ENCODE results near the gene CARS2. TPM values are rescaled to one million over a fixed set of nuclear protein-coding genes. Genes with fewer than 3 reads are reported as not detected.

Gene CARS2
- polyA plus RNA-seq, 1 donor (not counting 4 experiments of a cell fraction or from before 2014, with no cell fraction given), result 90.0 TPM

- H4K20me1 ChIP-seq (ENCODE audit: control insufficient read depth, extremely low read depth, insufficient read depth, low read length), result no peaks in the 10 kb centered on the region
- no peaks in the 10 kb centered on the region for H3K27me3 ChIP-seq (ENCODE audit: control insufficient read depth, extremely low read depth, insufficient read depth, low read length)
- TF ChIP-seq EZH2 (IDR thresholded peaks at IDR 0.05; ENCODE audit: low read length), result no peak
- DNase-seq (ENCODE audit: low read depth, low spot score), result no peak
- H3K9me1 ChIP-seq (ENCODE audit: control insufficient read depth, extremely low read depth, insufficient read depth, low read length), result peaks cover 2% of the 10 kb centered on the region
- H3K4me2 ChIP-seq (ENCODE audit: control insufficient read depth, extremely low read depth, insufficient read depth, low read depth, low read length), result no peak overlapping the region
- H3K4me1 ChIP-seq (ENCODE audit: control insufficient read depth, extremely low read depth, insufficient read depth, low read length), result no peaks in the 10 kb centered on the region
- H3K4me3 ChIP-seq (ENCODE audit: control insufficient read depth in 2 of 3, extremely low read depth in 1 of 3, insufficient read depth in 2 of 3, low read depth in 1 of 3, low read length in 3 of 3), result no peak overlapping the region
- H2AFZ ChIP-seq (ENCODE audit: control insufficient read depth, low read length), result no peak overlapping the region
- H3K9ac ChIP-seq (ENCODE audit: control insufficient read depth, extremely low read depth, insufficient read depth, low read length), result no peak overlapping the region
- no peak overlapping the region for H3K27ac ChIP-seq (ENCODE audit: control insufficient read depth, insufficient read depth, low read length)
- H3K36me3 ChIP-seq (ENCODE audit: control insufficient read depth in 2 of 2, extremely low read depth in 1 of 2, insufficient read depth in 2 of 2, low read length in 2 of 2), result peaks cover 35 to 59% of the 10 kb centered on the region in 2 experiments
- H3K9me3 ChIP-seq (ENCODE audit: control insufficient read depth, low read depth, low read length), result no peaks in the 10 kb centered on the region
- FAIRE-seq, result no peak
- dilution Hi-C loops (cut with MboI; ENCODE audit: extremely low pct_ligation_motif_present, low sequenced_read_pairs), result no loop called here
- H3K79me2 ChIP-seq (ENCODE audit: control insufficient read depth, insufficient read depth, low read length), result peaks cover 12% of the 10 kb centered on the region
Measured at GRCh38 chr13:110636701-110637201, 69.2 kb downstream of the CARS2 start.

- Histone ChIP-seq H3K4me3 (ENCODE audit: control insufficient read depth in 2 of 3, extremely low read depth in 1 of 3, insufficient read depth in 2 of 3, low read depth in 1 of 3, low read length in 3 of 3) (no peak overlapping the region), H3K9ac (ENCODE audit: control insufficient read depth, extremely low read depth, insufficient read depth, low read length) (no peak overlapping the region), H3K9me3 (ENCODE audit: control insufficient read depth, low read depth, low read length) (no peaks in the 10 kb centered on the region), H4K20me1 (ENCODE audit: control insufficient read depth, extremely low read depth, insufficient read depth, low read length) (no peaks in the 10 kb centered on the region), H3K36me3 (ENCODE audit: control insufficient read depth in 2 of 2, extremely low read depth in 1 of 2, insufficient read depth in 2 of 2, low read length in 2 of 2) (peaks cover 32 to 55% of the 10 kb centered on the region in 2 experiments), H3K9me1 (ENCODE audit: control insufficient read depth, extremely low read depth, insufficient read depth, low read length) (peaks cover 2% of the 10 kb centered on the region), H3K4me1 (ENCODE audit: control insufficient read depth, extremely low read depth, insufficient read depth, low read length) (no peaks in the 10 kb centered on the region), H3K79me2 (ENCODE audit: control insufficient read depth, insufficient read depth, low read length) (peaks cover 18% of the 10 kb centered on the region), H3K27ac (ENCODE audit: control insufficient read depth, insufficient read depth, low read length) (no peak overlapping the region), H3K4me2 (ENCODE audit: control insufficient read depth, extremely low read depth, insufficient read depth, low read depth, low read length) (no peak overlapping the region), H2AFZ (ENCODE audit: control insufficient read depth, low read length) (no peak overlapping the region), H3K27me3 (ENCODE audit: control insufficient read depth, extremely low read depth, insufficient read depth, low read length) (no peaks in the 10 kb centered on the region)
- dilution Hi-C loops (cut with MboI; ENCODE audit: extremely low pct_ligation_motif_present, low sequenced_read_pairs), result no loop called here
- DNase-seq (ENCODE audit: low read depth, low spot score) (no peak), FAIRE-seq (no peak)
- TF ChIP-seq EZH2 (IDR thresholded peaks at IDR 0.05; ENCODE audit: low read length), result no peak
- TF ChIP-seq CTCF (optimal IDR thresholded peaks at IDR 0.05 in 1 of 3, IDR thresholded peaks at IDR 0.05 in 1 of 3, conservative IDR thresholded peaks at IDR 0.05 in 1 of 3; ENCODE audit: extremely low read depth in 1 of 3, insufficient read depth in 2 of 3, low read length in 3 of 3), result no peak
Measured at GRCh38 chr13:110636053-110636475, 69.9 kb downstream of the CARS2 start.
